Measurements from ENCODE around the gene OXER1. TPM values are rescaled to one million over a fixed set of nuclear protein-coding genes. Genes with fewer than 3 reads are reported as not detected.

The OXER1 gene
- total RNA-seq, 1 donor from 2014 or later: 1.8 TPM

GRCh38 chr2:42767899-42768705, 4.2 kb upstream of the OXER1 start:
- Mint-ChIP-seq H3K27me3 (ENCODE audit: low read depth) (no peaks in the 10 kb centered on the region), H3K4me1 (no peaks in the 10 kb centered on the region), H3K27ac (ENCODE audit: unreplicated experiment) (no peak overlapping the region), H3K9me3 (no peaks in the 10 kb centered on the region), H3K36me3 (ENCODE audit: low read depth) (peaks cover under 1% of the 10 kb centered on the region), H3K4me3 (no peak overlapping the region)
- no peak for TF ChIP-seq CTCF (conservative IDR thresholded peaks at IDR 0.05)
- DNase-seq (ENCODE audit: low read depth, low spot score): no peak

GRCh38 chr2:42767080-42767898, 3.4 kb upstream of the OXER1 start:
- no peak for TF ChIP-seq CTCF (conservative IDR thresholded peaks at IDR 0.05)
- peak overlapping the region; percentile 28 for H3K27ac Mint-ChIP-seq (ENCODE audit: unreplicated experiment)
- no peaks in the 10 kb centered on the region for H3K9me3 Mint-ChIP-seq
- H3K36me3 Mint-ChIP-seq (ENCODE audit: low read depth): peaks cover 4% of the 10 kb centered on the region
- no peak overlapping the region for H3K4me3 Mint-ChIP-seq
- no peaks in the 10 kb centered on the region for H3K27me3 Mint-ChIP-seq (ENCODE audit: low read depth)
- H3K4me1 Mint-ChIP-seq: no peaks in the 10 kb centered on the region
- no peak for DNase-seq (ENCODE audit: low read depth, low spot score)

GRCh38 chr2:42765686-42766085, 1.8 kb upstream of the OXER1 start:
- Mint-ChIP-seq H3K27ac (ENCODE audit: unreplicated experiment) (peak overlapping the region; percentile 43), H3K4me1 (no peaks in the 10 kb centered on the region), H3K36me3 (ENCODE audit: low read depth) (peaks cover 4% of the 10 kb centered on the region), H3K4me3 (no peak overlapping the region), H3K9me3 (no peaks in the 10 kb centered on the region), H3K27me3 (ENCODE audit: low read depth) (no peaks in the 10 kb centered on the region)
- TF ChIP-seq CTCF (conservative IDR thresholded peaks at IDR 0.05): no peak
- DNase-seq (ENCODE audit: low read depth, low spot score): no peak

GRCh38 chr2:42764901-42765300, 966 bp upstream of the OXER1 start:
- H3K4me3 Mint-ChIP-seq: no peak overlapping the region
- no peaks in the 10 kb centered on the region for H3K4me1 Mint-ChIP-seq
- H3K9me3 Mint-ChIP-seq: no peaks in the 10 kb centered on the region
- no peaks in the 10 kb centered on the region for H3K27me3 Mint-ChIP-seq (ENCODE audit: low read depth)
- TF ChIP-seq CTCF (conservative IDR thresholded peaks at IDR 0.05): no peak
- H3K36me3 Mint-ChIP-seq (ENCODE audit: low read depth): peaks cover 4% of the 10 kb centered on the region
- H3K27ac Mint-ChIP-seq (ENCODE audit: unreplicated experiment): no peak overlapping the region
- no peak for DNase-seq (ENCODE audit: low read depth, low spot score)

- DNase-seq (ENCODE audit: low read depth, low spot score): no peak
- Mint-ChIP-seq H3K4me1 (no peaks in the 10 kb centered on the region), H3K27me3 (ENCODE audit: low read depth) (no peaks in the 10 kb centered on the region), H3K4me3 (no peak overlapping the region), H3K36me3 (ENCODE audit: low read depth) (peaks cover 4% of the 10 kb centered on the region), H3K9me3 (no peaks in the 10 kb centered on the region), H3K27ac (ENCODE audit: unreplicated experiment) (peak overlapping the region; percentile 87)
- no peak for TF ChIP-seq CTCF (conservative IDR thresholded peaks at IDR 0.05)
Measured at GRCh38 chr2:42762823-42763804, 821 bp downstream of the OXER1 start.

Data from neural crest cell (in vitro differentiated cells).